OCI-LY7 (cell line): ENCODE measurements around the gene SLC48A1.

ENCODE experiments used
- EZH2phosphoT487 ChIP-seq: fragments of 200-600 bp; sonication (generic); IDR thresholded peaks from 2 replicates; pipeline ENCODE4 v1.6.1; 2018; ENCODE audit warnings: low read depth, borderline replicate concordance, mild to moderate bottlenecking, mixed run types, antibody characterized with exemption, low read length, moderate library complexity, mixed read lengths
- TF ChIP-seq, protein P1 (sequence below): fragments of 200-600 bp; sonication (generic); conservative IDR thresholded peaks from 2 replicates; pipeline ENCODE4 v1.5.1; 2014; ENCODE audit warnings: mild to moderate bottlenecking, antibody characterized with exemption, low read length, moderate library complexity, mixed read lengths

DNA sequence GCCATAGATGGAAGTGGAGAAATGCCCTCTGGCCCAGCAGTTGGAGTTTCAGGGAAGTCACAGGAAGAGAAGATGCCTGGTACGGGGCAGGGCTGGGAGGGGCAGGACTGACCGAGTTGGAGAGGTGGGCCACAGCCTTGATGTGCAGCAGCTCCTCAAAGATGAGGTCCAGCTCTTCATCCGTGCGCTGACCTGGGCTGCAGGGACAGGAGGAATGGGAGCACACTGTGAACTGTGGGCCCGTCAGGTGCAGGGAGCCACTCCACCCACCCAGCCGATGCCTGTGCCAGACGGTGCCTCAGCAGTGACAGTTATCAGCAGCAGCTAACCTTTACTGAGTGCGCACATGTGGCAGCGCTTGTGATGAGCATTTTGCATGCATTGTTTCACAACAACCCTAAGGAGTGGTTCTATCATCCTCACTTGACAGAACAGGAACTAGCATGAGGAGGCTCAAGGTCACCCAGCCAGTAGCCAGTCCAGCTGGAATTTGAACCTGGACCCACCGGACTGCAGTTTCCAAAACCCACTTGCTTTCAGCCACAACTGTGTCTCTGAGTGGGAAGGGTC lies 22.7 kb upstream of the SLC48A1 start:
- TF ChIP-seq, protein P1, sequence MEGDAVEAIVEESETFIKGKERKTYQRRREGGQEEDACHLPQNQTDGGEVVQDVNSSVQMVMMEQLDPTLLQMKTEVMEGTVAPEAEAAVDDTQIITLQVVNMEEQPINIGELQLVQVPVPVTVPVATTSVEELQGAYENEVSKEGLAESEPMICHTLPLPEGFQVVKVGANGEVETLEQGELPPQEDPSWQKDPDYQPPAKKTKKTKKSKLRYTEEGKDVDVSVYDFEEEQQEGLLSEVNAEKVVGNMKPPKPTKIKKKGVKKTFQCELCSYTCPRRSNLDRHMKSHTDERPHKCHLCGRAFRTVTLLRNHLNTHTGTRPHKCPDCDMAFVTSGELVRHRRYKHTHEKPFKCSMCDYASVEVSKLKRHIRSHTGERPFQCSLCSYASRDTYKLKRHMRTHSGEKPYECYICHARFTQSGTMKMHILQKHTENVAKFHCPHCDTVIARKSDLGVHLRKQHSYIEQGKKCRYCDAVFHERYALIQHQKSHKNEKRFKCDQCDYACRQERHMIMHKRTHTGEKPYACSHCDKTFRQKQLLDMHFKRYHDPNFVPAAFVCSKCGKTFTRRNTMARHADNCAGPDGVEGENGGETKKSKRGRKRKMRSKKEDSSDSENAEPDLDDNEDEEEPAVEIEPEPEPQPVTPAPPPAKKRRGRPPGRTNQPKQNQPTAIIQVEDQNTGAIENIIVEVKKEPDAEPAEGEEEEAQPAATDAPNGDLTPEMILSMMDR = no peak
- TF ChIP-seq EZH2phosphoT487 = no peak
